Measurements from ENCODE around the gene BBS5. TPM values are rescaled to one million over a fixed set of nuclear protein-coding genes. Genes with fewer than 3 reads are reported as not detected.
"Not testable (repeated sequence)": the region's sequence is repeated elsewhere in the genome, so short reads cannot be mapped to it uniquely, and the experiment has no call there.

Gene BBS5
- total RNA-seq, 3 donors from 2014 or later: 6.6 to 9.2 (median 7.9) TPM

GRCh38 chr2:169510496-169510895 lies 31.2 kb downstream of the BBS5 start:
- DNase-seq (ENCODE audit: low spot score in 2 of 2): no peak
- H3K36me3 ChIP-seq: no peaks in the 10 kb centered on the region
- H3K27me3 ChIP-seq: no peaks in the 10 kb centered on the region
- no peaks in the 10 kb centered on the region for H3K9me3 ChIP-seq
- no peak overlapping the region for H3K27ac ChIP-seq
- TF ChIP-seq POLR2AphosphoS5 (IDR thresholded peaks at IDR 0.05) (no peak), POLR2A (IDR thresholded peaks at IDR 0.05) (no peak), CTCF (IDR thresholded peaks at IDR 0.05) (no peak)
- intact Hi-C loops (cut with DNase I; ENCODE audit: low total_unique reads): no loop called here
- no peak overlapping the region for H3K4me3 ChIP-seq
- H3K4me1 ChIP-seq: no peaks in the 10 kb centered on the region

GRCh38 chr2:169511818-169512217 lies 32.5 kb downstream of the BBS5 start:
- no peak for DNase-seq (ENCODE audit: low spot score in 2 of 2)
- no peaks in the 10 kb centered on the region for H3K27me3 ChIP-seq
- H3K4me1 ChIP-seq: no peaks in the 10 kb centered on the region
- no peak overlapping the region for H3K4me3 ChIP-seq
- H3K27ac ChIP-seq: no peak overlapping the region
- H3K36me3 ChIP-seq: no peaks in the 10 kb centered on the region
- intact Hi-C loops (cut with DNase I; ENCODE audit: low total_unique reads): no loop called here
- H3K9me3 ChIP-seq: no peaks in the 10 kb centered on the region
- TF ChIP-seq CTCF (IDR thresholded peaks at IDR 0.05): no peak
- no peak for TF ChIP-seq POLR2AphosphoS5 (IDR thresholded peaks at IDR 0.05)
- no peak for TF ChIP-seq POLR2A (IDR thresholded peaks at IDR 0.05)

- H3K27me3 ChIP-seq: no peaks in the 10 kb centered on the region
- no peaks in the 10 kb centered on the region for H3K4me1 ChIP-seq
- no peaks in the 10 kb centered on the region for H3K36me3 ChIP-seq
- no peak overlapping the region for H3K4me3 ChIP-seq
- intact Hi-C loops (cut with DNase I; ENCODE audit: low total_unique reads): no loop called here
- TF ChIP-seq POLR2A (IDR thresholded peaks at IDR 0.05) (no peak), POLR2AphosphoS5 (IDR thresholded peaks at IDR 0.05) (no peak), CTCF (IDR thresholded peaks at IDR 0.05) (no peak)
- H3K9me3 ChIP-seq: no peaks in the 10 kb centered on the region
- DNase-seq (ENCODE audit: low spot score in 2 of 2): no peak
- H3K27ac ChIP-seq: no peak overlapping the region
Observed at GRCh38 chr2:169512525-169512924, 33.2 kb downstream of the BBS5 start.

- DNase-seq (ENCODE audit: low spot score in 2 of 2): no peak
- H3K36me3 ChIP-seq: no peaks in the 10 kb centered on the region
- no peak overlapping the region for H3K27ac ChIP-seq
- H3K4me1 ChIP-seq: no peaks in the 10 kb centered on the region
- H3K9me3 ChIP-seq: no peaks in the 10 kb centered on the region
- intact Hi-C loops (cut with DNase I; ENCODE audit: low total_unique reads): no loop called here
- no peaks in the 10 kb centered on the region for H3K27me3 ChIP-seq
- no peak overlapping the region for H3K4me3 ChIP-seq
- TF ChIP-seq POLR2AphosphoS5 (IDR thresholded peaks at IDR 0.05): no peak
- TF ChIP-seq CTCF (IDR thresholded peaks at IDR 0.05): no peak
- TF ChIP-seq POLR2A (IDR thresholded peaks at IDR 0.05): no peak
Observed at GRCh38 chr2:169513094-169513493, 33.8 kb downstream of the BBS5 start.

GRCh38 chr2:169513926-169514325 lies 34.6 kb downstream of the BBS5 start:
- intact Hi-C loops (cut with DNase I; ENCODE audit: low total_unique reads): no loop called here
- Histone ChIP-seq H3K4me3 (no peak overlapping the region), H3K27me3 (no peaks in the 10 kb centered on the region), H3K4me1 (no peaks in the 10 kb centered on the region), H3K27ac (no peak overlapping the region), H3K36me3 (no peaks in the 10 kb centered on the region), H3K9me3 (no peaks in the 10 kb centered on the region)
- TF ChIP-seq POLR2A (IDR thresholded peaks at IDR 0.05): no peak
- TF ChIP-seq POLR2AphosphoS5 (IDR thresholded peaks at IDR 0.05): no peak
- TF ChIP-seq CTCF (IDR thresholded peaks at IDR 0.05): no peak
- no peak for DNase-seq (ENCODE audit: low spot score in 2 of 2)

GRCh38 chr2:169514758-169515157 lies 35.5 kb downstream of the BBS5 start:
- H3K4me1 ChIP-seq; intact Hi-C loops (cut with DNase I; ENCODE audit: low total_unique reads); H3K9me3 ChIP-seq; H3K4me3 ChIP-seq; H3K36me3 ChIP-seq; H3K27me3 ChIP-seq; DNase-seq (ENCODE audit: low spot score in 2 of 2); H3K27ac ChIP-seq: not testable (repeated sequence)

GRCh38 chr2:169516488-169516995 lies 37.2 kb downstream of the BBS5 start:
- H3K27ac ChIP-seq; intact Hi-C loops (cut with DNase I; ENCODE audit: low total_unique reads); H3K4me3 ChIP-seq; H3K9me3 ChIP-seq; H3K27me3 ChIP-seq; DNase-seq (ENCODE audit: low spot score in 2 of 2); H3K4me1 ChIP-seq; H3K36me3 ChIP-seq: not testable (repeated sequence)
